ENCODE measurements around the gene RCN2.

Gene RCN2

DNA sequence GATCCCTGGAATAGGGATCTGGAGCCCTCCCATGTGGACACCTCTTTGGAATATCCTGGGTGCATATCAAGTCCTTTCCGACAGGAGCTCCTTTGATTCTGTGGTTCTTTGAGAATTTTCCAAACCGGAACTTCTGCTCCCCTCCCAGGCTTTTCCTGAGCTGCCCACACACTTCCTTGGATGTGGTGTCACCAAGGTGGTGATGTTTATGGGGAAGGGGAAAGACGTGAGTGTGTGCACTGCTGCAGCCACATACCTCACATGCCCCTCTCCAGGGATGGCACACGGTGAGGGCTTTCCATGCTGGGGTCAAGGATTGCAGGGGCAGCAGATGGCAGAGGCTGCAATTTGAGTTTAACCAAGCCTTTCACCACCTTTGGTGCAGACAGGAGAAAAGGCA is 35.5 kb downstream of the RCN2 start:
- no peak for DNase-seq (ENCODE audit: low read depth in 1 of 2, low spot score in 1 of 2)
- TF ChIP-seq, protein P1, sequence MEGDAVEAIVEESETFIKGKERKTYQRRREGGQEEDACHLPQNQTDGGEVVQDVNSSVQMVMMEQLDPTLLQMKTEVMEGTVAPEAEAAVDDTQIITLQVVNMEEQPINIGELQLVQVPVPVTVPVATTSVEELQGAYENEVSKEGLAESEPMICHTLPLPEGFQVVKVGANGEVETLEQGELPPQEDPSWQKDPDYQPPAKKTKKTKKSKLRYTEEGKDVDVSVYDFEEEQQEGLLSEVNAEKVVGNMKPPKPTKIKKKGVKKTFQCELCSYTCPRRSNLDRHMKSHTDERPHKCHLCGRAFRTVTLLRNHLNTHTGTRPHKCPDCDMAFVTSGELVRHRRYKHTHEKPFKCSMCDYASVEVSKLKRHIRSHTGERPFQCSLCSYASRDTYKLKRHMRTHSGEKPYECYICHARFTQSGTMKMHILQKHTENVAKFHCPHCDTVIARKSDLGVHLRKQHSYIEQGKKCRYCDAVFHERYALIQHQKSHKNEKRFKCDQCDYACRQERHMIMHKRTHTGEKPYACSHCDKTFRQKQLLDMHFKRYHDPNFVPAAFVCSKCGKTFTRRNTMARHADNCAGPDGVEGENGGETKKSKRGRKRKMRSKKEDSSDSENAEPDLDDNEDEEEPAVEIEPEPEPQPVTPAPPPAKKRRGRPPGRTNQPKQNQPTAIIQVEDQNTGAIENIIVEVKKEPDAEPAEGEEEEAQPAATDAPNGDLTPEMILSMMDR (IDR thresholded peaks at IDR 0.05; ENCODE audit: insufficient read depth, low read length) = no peak
- TF ChIP-seq SPI1 (IDR thresholded peaks at IDR 0.05; ENCODE audit: borderline replicate concordance, low read depth) = no peak
- no peak for TF ChIP-seq REST (IDR thresholded peaks at IDR 0.05; ENCODE audit: insufficient replicate concordance, low read depth)
- TF ChIP-seq GABPA (IDR thresholded peaks at IDR 0.05; ENCODE audit: low read depth) = no peak
- TF ChIP-seq POLR2AphosphoS5 (IDR thresholded peaks at IDR 0.05; ENCODE audit: low read depth) = no peak

GRCh38 chr15:76968306-76968705 is 36.8 kb downstream of the RCN2 start:
- no peak for DNase-seq (ENCODE audit: low read depth in 1 of 2, low spot score in 1 of 2)
- H3K4me3 ChIP-seq (replicated peaks; ENCODE audit: insufficient read depth, low read length) = no peak overlapping the region
- H3K27ac ChIP-seq (replicated peaks) = no peak overlapping the region
- TF ChIP-seq SPI1 (IDR thresholded peaks at IDR 0.05; ENCODE audit: borderline replicate concordance, low read depth) = no peak
- TF ChIP-seq GABPA (IDR thresholded peaks at IDR 0.05; ENCODE audit: low read depth) = no peak
- no peak for TF ChIP-seq POLR2AphosphoS5 (IDR thresholded peaks at IDR 0.05; ENCODE audit: low read depth)
- no peak for TF ChIP-seq REST (IDR thresholded peaks at IDR 0.05; ENCODE audit: insufficient replicate concordance, low read depth)
- TF ChIP-seq, protein P1 (IDR thresholded peaks at IDR 0.05; ENCODE audit: insufficient read depth, low read length) = no peak
- H3K27me3 ChIP-seq (ENCODE audit: insufficient read depth, poor library complexity, severe bottlenecking) = no peaks in the 10 kb centered on the region

More for the DNA sequence above, 35.5 kb downstream of the RCN2 start:
- Histone ChIP-seq H3K27ac (replicated peaks) (no peak overlapping the region), H3K27me3 (ENCODE audit: insufficient read depth, poor library complexity, severe bottlenecking) (no peaks in the 10 kb centered on the region), H3K4me3 (replicated peaks; ENCODE audit: insufficient read depth, low read length) (no peak overlapping the region)

DNA sequence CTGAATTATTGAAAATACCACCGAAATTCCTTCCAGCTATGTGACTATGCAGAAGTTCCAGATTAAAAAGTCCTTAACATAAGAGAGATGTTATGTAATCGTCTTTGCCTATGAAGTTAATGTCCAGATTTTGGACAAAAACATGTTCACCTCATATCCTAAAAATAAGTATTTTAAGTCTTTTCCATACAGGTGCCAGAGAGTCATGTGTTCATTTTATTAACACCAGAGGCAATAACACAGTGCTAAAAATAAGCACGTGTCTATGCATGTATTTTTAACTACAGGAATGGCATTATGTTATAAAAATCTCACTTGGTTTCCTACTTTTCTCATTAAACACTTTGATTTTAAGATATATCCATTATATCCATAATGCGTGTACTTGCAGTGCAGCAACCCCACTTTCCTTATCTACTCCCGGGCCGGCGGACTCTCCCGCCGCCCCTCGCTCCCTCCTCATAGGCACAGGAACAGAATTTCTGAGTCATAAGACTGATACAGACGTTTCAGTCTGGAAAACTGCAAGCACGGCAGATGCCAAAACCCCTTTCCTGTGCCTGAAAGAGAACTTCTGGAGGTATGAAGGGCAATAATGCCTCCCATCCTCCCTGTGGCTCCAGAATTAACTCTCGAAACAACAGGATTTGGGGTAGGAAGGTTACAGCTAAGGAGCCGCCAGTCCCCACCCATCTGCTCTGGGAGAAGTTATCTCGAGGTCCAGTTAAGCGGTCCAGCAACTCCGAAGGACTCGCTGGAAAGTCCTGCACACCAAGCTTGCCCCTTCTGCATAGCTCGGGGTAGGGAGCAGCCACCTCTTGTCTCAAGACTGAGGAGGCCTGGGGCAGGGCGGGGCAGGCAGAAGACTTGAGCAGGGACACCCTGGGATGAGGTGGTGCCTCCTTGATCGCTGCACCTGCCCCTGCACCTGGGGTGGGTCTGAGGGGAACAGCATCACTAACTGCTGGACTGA is 41.1 kb downstream of the RCN2 start:
- H3K4me3 ChIP-seq (replicated peaks; ENCODE audit: insufficient read depth, low read length) = no peak overlapping the region
- TF ChIP-seq SPI1 (IDR thresholded peaks at IDR 0.05; ENCODE audit: borderline replicate concordance, low read depth) = no peak
- TF ChIP-seq POLR2AphosphoS5 (IDR thresholded peaks at IDR 0.05; ENCODE audit: low read depth) = no peak
- TF ChIP-seq GABPA (IDR thresholded peaks at IDR 0.05; ENCODE audit: low read depth) = no peak
- TF ChIP-seq, protein P1 (IDR thresholded peaks at IDR 0.05; ENCODE audit: insufficient read depth, low read length) = no peak
- TF ChIP-seq REST (IDR thresholded peaks at IDR 0.05; ENCODE audit: insufficient replicate concordance, low read depth) = no peak

More for the DNA sequence above, 41.1 kb downstream of the RCN2 start:
- Histone ChIP-seq H3K27ac (replicated peaks) (no peak overlapping the region), H3K27me3 (ENCODE audit: insufficient read depth, poor library complexity, severe bottlenecking) (no peaks in the 10 kb centered on the region)
- no peak for DNase-seq (ENCODE audit: low read depth in 1 of 2, low spot score in 1 of 2)

All from HL-60 (cell line).